HT-29 (cell line): ENCODE results near the gene CNTN1. TPM values are rescaled to one million over a fixed set of nuclear protein-coding genes. Genes with fewer than 3 reads are reported as not detected.
A peak's percentile ranks its signal among the peaks of the same experiment; 100 is the strongest.
"Not testable (repeated sequence)": the region's sequence is repeated elsewhere in the genome, so short reads cannot be mapped to it uniquely, and the experiment has no call there.

Experiments used
- DNase-seq: peaks from one replicate; pipeline ENCODE4 v3.0.0-alpha.2; 2015; ENCODE audit warnings: low spot score
- total RNA-seq: library from RNA; depleted of rRNA; stranded (reverse); fragments of >200 nt; shearing (Covaris generic); gene quantifications from 2 replicates; pipeline ENCODE4 v1.2.3, GENCODE V29; 2014

Gene CNTN1
- total RNA-seq, 1 experiment from 2014 or later, result not detected

GRCh38 chr12:40697566-40698259 is 5.5 kb downstream of the CNTN1 start:
- no peak for DNase-seq

- no peak for DNase-seq
Measured at GRCh38 chr12:40701756-40702155, 9.5 kb downstream of the CNTN1 start.

- DNase-seq, result no peak
Measured at GRCh38 chr12:40711121-40711520, 18.9 kb downstream of the CNTN1 start.

- no peak for DNase-seq
Measured at GRCh38 chr12:40714636-40715035, 22.4 kb downstream of the CNTN1 start.

GRCh38 chr12:40716037-40716436 is 23.8 kb downstream of the CNTN1 start:
- DNase-seq, result no peak

GRCh38 chr12:40717576-40717975 is 25.3 kb downstream of the CNTN1 start:
- no peak for DNase-seq

- DNase-seq, result no peak
Measured at GRCh38 chr12:40718878-40719372, 26.7 kb downstream of the CNTN1 start.

GRCh38 chr12:40723001-40723400 is 30.8 kb downstream of the CNTN1 start:
- DNase-seq, result no peak

GRCh38 chr12:40726366-40726765 is 34.1 kb downstream of the CNTN1 start:
- DNase-seq, result no peak

GRCh38 chr12:40727774-40728483 is 35.7 kb downstream of the CNTN1 start:
- DNase-seq, result no peak

GRCh38 chr12:40730281-40730680 is 38.0 kb downstream of the CNTN1 start:
- no peak for DNase-seq

- DNase-seq, result no peak
Measured at GRCh38 chr12:40733871-40734270, 41.6 kb downstream of the CNTN1 start.

- DNase-seq, result no peak
Measured at GRCh38 chr12:40734276-40734675, 42.0 kb downstream of the CNTN1 start.

GRCh38 chr12:40735551-40736230 is 43.5 kb downstream of the CNTN1 start:
- no peak for DNase-seq

- not testable (repeated sequence) for DNase-seq
Measured at GRCh38 chr12:40737416-40737815, 45.2 kb downstream of the CNTN1 start.

GRCh38 chr12:40738856-40739255 is 46.6 kb downstream of the CNTN1 start:
- DNase-seq, result no peak

- no peak for DNase-seq
Measured at GRCh38 chr12:40742041-40742440, 49.8 kb downstream of the CNTN1 start.

- DNase-seq, result peak; percentile 4
Measured at GRCh38 chr12:40745386-40745785, 53.1 kb downstream of the CNTN1 start.

GRCh38 chr12:40749863-40750262 is 57.6 kb downstream of the CNTN1 start:
- no peak for DNase-seq

GRCh38 chr12:40752011-40752410 is 59.8 kb downstream of the CNTN1 start:
- DNase-seq, result peak; percentile 11

GRCh38 chr12:40760821-40761220 is 68.6 kb downstream of the CNTN1 start:
- DNase-seq, result no peak

- no peak for DNase-seq
Measured at GRCh38 chr12:40762072-40762471, 69.8 kb downstream of the CNTN1 start.
